ENCODE results near the gene TMEM121. TPM values are rescaled to one million over a fixed set of nuclear protein-coding genes. Genes with fewer than 3 reads are reported as not detected.
"Not testable (repeated sequence)": the region's sequence is repeated elsewhere in the genome, so short reads cannot be mapped to it uniquely, and the experiment has no call there.

Gene TMEM121
- total RNA-seq, 1 donor from 2014 or later = 2.1 TPM

DNA sequence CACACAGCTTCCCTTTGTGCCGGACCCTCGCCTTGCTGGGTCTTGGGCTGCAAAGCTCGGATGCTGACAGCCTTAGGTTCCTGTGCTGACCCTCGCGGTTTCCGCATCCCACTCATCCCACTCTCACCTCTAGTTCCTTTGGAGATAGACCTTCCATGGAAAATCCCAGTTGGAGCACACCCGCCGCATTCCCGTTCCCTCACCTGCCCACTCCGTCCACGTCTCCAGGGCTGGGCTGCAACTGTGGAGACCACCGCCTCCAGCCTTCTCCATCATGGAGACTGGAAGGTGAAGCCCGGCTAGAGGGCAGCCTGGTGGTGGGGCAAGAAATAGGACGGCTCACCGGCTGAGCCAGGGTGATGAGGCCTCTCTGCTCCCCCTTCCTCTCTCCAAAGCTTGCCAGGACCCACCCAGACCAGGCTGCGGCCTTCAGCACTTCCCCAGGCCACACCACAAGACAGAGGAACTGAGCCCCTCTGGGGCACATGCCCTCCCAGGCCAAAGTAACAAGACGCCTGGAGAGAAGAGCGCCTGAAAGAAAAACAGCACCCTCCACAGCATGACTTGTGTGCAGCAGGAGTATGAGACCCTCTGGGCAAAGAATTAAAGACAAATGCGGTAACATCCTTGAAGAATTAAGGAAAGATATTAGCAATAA is 15.0 kb downstream of the TMEM121 start:
- DNase-seq (ENCODE audit: low spot score) = no peak

DNA sequence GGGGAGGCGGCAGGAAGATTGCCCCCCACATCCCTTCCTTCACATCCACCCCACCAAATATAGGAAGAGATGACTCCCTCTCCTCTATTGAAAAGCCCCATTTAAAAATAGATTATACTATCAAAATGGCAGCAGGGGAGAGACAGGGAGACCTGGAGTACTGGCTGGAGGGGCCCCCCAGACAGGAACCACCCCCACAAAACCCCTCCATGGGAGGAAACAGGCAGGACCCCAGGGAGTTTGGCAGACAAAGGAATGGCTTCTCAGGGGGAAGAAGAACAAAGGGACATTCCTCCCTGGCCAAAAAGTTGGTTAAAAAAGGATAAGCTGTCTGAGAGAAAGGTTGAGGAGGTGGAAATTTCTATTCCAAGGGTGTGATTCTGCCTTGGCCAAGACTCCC is 19.3 kb downstream of the TMEM121 start:
- not testable (repeated sequence) for DNase-seq (ENCODE audit: low spot score)

GRCh38 chr14:105546410-105546809 is 20.0 kb downstream of the TMEM121 start:
- DNase-seq (ENCODE audit: low spot score) = not testable (repeated sequence)

- not testable (repeated sequence) for DNase-seq (ENCODE audit: low spot score)
Measured at GRCh38 chr14:105547072-105547471, 20.7 kb downstream of the TMEM121 start.

GRCh38 chr14:105547741-105548169 is 21.4 kb downstream of the TMEM121 start:
- no peak for DNase-seq (ENCODE audit: low spot score)

GRCh38 chr14:105549481-105549880 is 23.1 kb downstream of the TMEM121 start:
- no peak for DNase-seq (ENCODE audit: low spot score)

GRCh38 chr14:105554022-105554421 is 27.6 kb downstream of the TMEM121 start:
- no peak for DNase-seq (ENCODE audit: low spot score)

DNA sequence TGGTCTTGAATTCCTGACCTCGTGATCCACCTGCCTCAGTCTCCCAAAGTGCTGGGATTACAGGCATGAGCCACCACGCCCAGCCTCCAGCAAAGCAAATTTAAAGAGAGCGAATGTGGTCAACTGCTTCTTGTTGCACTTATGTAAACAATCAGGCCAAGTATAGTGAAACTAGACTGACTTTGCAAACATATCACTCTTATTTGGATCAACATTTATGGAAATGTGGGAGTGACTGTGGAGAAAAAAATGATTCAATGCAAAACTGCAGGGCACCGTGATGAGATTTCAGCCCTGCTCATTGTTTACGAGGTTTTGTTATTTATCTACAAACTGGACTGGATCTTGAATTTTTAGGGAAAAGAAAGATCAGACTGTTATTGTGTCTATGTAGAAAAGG is 28.1 kb downstream of the TMEM121 start:
- no peak for DNase-seq (ENCODE audit: low spot score)

- DNase-seq (ENCODE audit: low spot score) = peak; percentile 45
Measured at GRCh38 chr14:105557671-105558070, 31.3 kb downstream of the TMEM121 start.

DNA sequence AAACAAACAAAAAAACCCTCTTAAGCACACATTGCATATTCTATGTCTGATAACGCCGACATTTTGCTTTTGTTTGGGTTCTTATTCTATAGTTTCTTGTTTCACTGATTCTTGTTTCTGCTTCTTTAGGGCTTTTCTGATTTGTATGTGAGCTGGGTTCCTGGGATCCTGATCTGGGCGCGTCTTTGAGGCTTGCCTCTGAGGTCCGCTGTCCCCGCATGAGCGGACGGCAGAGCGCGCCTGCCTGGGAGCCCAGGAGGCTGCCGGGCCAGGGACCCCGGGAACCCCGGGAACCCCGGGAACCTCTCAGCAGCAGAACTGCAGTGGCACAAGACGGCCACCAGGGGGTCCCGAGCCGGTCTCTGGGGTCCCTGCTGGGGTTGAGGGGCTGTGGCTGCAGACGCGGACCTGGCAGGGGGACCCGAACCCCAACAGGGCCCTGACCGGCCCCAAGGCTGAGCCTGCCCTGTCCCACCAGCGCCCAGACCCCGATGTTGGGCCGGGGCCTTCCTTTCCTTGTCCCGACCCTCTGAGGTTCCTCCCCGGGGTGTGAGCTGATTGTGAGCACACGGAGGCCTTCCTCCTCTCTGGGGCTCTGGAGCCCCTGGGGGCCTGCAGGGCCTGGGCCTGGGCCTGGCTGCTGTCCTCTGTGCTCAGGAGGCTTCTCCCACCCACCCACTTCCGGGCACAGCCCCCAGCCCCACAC is 32.2 kb downstream of the TMEM121 start:
- DNase-seq (ENCODE audit: low spot score) = peak; percentile 75

- DNase-seq (ENCODE audit: low spot score) = peak; percentile 62
Measured at GRCh38 chr14:105559384-105560047, 33.1 kb downstream of the TMEM121 start.

DNA sequence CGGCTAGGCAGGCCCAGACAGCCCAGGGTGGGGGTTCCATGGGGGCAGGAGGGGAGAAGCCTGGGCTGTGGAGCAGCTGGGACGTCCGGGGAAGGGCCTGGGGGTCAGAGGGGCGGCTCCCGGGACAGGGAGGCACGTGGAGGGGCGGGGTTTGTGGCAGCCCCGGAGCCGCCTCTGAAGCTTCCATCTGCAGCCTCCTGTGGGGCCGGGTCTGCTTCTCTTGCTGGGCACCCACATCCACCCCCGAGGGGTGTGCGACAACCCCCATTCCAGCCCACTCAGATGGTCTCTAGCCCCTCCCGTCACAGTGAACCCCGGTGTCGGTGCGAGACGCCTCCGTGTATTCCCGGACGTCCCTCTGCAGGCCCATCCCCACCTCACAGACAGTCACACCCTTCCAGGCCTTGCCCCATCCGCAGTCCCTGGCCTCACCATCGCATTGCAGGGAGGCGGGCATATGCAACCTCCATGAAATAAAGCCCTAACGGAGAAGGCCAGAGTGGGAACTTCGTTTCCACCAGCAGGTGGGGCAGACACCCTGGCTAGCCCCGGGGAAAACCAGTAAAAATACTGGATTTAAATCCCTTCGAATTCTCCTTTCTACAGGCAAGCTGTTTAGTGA is 33.8 kb downstream of the TMEM121 start:
- not testable (repeated sequence) for DNase-seq (ENCODE audit: low spot score)

- peak; percentile 39 for DNase-seq (ENCODE audit: low spot score)
Measured at GRCh38 chr14:105561345-105561744, 35.0 kb downstream of the TMEM121 start.

DNA sequence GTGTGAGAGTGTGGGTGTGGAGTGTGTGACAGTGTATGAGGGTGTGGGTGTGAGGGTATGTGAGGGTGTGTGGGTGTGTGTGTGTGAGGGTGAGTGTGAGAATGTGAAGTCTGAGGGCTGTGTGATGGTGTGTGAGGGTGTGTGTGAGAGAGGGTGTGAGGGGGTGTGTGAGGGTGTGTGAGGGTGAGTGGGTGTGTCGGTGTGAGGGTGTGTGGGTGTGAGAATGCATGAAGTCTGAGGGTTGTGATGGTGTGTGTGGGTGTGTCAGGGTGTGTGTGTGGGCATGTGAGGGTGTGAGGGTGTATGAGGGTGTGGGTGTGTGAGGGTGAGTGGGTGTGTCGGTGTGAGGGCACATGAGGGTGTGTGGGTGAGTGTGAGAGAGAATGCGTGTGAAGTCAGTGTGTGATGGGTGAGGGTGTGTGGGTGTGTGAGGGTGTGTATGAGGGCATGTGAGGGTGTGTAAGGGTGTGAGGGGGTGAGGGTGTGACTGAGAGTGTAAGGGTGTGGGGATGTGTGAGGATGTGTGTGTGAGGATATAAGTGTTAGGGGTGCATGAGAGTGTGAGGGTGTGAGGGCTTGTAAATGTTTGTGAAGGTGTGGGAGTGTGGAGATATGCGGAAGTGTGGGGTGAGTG is 36.4 kb downstream of the TMEM121 start:
- DNase-seq (ENCODE audit: low spot score) = no peak

GRCh38 chr14:105563347-105563737 is 37.0 kb downstream of the TMEM121 start:
- no peak for DNase-seq (ENCODE audit: low spot score)

DNA sequence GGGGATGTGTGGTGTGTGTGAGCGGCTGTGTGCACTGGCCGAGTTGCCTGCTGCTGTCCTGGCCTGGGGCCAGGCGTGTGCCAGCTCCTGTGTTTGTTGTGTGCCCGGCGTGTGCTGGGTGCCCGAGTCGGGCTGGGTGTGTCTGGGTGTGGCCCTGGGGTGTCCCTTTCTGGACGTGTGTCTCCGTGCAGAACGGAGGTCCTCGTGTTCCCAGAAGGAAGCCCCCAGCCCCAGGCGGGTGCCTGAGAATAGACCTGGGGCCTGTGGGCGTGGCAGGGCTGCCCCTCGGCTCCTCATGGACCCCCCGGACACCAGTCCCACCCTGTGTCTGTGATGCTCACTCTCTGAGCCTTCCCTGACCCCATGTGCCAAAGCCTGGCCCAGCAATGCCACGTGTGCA is 38.2 kb downstream of the TMEM121 start:
- DNase-seq (ENCODE audit: low spot score) = peak; percentile 62

DNA sequence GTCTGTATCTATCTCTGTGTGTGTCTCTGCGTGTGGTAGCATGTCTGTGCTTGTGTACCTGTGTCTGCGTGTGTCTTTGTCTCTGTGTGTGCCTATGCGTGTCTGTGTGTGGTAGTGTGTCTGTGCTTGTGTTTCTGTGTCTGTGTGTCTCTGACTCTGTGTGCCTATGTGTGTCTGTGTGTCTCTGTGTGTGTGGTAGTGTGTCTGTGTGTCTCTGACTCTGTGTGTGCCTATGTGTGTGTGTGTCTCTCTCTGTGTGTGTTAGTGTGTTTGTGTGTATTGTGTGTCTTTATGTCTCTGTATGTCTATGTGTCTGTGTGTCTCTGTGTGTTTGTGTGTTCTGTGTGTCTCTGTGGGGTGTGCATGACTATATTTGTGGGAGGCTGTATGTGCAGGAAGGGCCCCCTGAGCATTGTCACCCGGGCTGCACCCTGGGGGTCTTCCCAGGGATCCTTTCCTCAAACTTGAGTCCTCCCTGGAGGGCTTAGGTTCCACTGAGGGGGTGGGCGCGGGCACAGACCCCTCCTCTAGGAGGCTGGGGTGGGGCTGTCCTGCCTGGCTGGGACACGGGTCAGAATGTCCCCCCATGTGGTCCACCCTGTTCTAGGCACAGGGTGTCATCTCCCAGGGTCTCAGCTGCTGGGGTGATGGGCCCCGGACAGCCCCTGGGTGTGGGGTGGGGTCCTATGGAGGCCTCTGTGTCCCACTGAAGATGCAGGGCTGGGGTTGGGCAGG is 39.0 kb downstream of the TMEM121 start:
- peak; percentile 12 for DNase-seq (ENCODE audit: low spot score)

DNA sequence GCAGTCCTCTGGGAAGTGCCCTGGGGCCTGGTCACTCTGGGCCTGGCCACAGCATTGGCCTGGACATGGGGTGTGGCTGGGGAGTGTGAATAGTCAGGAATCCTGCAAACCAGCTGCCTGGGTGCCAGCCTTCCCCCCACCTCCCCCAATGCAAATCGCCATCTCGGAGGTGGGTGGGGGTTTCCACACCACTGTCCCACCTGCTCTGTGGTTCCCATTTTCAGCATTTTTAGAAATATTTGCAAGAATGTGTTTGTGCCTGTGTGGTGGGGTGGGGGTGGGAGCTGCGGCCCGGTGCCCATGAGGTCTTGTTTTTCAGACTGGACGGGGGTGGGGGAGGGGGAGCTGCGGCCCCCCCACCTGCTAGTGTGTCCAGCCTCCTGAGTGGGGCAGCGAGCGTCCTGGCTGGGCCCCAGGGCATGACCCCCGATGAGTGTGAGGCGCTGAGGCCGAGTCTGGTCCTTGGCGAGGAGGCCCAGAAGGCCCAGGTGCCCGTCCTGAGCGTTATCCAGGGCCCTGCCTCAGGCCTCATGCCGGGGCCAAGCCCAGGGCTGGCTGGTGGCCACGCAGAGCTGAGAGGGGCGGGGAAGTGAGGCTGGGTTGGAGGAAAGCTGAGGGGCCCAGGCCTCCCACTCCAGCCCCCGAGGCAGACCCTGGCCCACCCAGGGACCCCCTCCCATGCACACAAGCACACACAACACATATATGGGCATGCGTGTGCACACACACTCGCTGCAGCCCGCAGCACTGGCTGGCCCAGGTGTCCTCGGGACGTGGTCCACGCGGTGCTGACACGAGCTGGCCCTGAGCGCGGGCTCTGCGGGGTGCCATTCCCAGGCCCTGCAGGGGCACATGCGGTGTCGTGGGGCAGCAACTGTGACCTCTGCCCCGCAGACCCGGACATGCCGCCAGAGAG is 40.1 kb downstream of the TMEM121 start:
- not testable (repeated sequence) for DNase-seq (ENCODE audit: low spot score)
